Prostate gland (tissue), 2 donors: ENCODE data around the gene FHIT. TPM values are rescaled to one million over a fixed set of nuclear protein-coding genes. Genes with fewer than 3 reads are reported as not detected.

Experiments
- DNase-seq: peaks from one replicate; pipeline ENCODE4 v3.0.0-alpha.2; 2019; ENCODE audit warnings: low spot score
- H3K27ac ChIP-seq, 2 donors: fragments of 200-600 bp; sonication (generic); 2 replicates each; pipeline ENCODE4 v1.5.1; 2017 to 2019
- H3K27me3 ChIP-seq: fragments of 200-600 bp; sonication (generic); replicated peaks from 2 replicates; pipeline ENCODE4 v1.5.1; 2019; ENCODE audit not compliant: insufficient read depth
- H3K36me3 ChIP-seq, 2 donors: fragments of 200-600 bp; sonication (generic); 1 replicate in 1 of 2; 2 replicates in 1 of 2; pipeline versions ENCODE4 v1.5.1 to v1.8.1; 2017 to 2019
- H3K4me1 ChIP-seq: fragments of 200-600 bp; sonication (generic); replicated peaks from 2 replicates; pipeline ENCODE4 v1.5.1; 2019
- H3K4me3 ChIP-seq, 2 donors: fragments of 200-600 bp; sonication (generic); 2 replicates each; pipeline ENCODE4 v1.5.1; 2017 to 2019
- H3K9me3 ChIP-seq: fragments of 200-600 bp; sonication (generic); 2 replicates; pipeline ENCODE4 v1.5.1; 2017
- POLR2A ChIP-seq: fragments of 450-650 bp; IDR thresholded peaks from one replicate; pipeline ENCODE4 v1.6.1; 2016; ENCODE audit warnings: antibody characterized with exemption, mild to moderate bottlenecking
- POLR2AphosphoS5 ChIP-seq: sonication (generic); formaldehyde crosslinking; IDR thresholded peaks from one replicate; pipeline ENCODE4 v1.6.1; 2017; ENCODE audit warnings: antibody characterized with exemption
- WGBS: methylation state at CpG from one replicate; pipeline ENCODE4 v1.1.5; 2018; 5-methylcytosine and 5-hydroxymethylcytosine counted together
- intact Hi-C: fragments of 100-400 bp; cut with DNase I; formaldehyde crosslinking; loops from one replicate; pipeline ENCODE4 v1.14.2; 2022
- total RNA-seq, 2 donors: library from RNA; depleted of rRNA; stranded (reverse); fragments of >200 nt; gene quantifications; one replicate each; pipeline ENCODE4 v1.1.0, GENCODE V29; 2016
- TF ChIP-seq, protein P1 (sequence below), 4 experiments: fragments of 200-600 bp in 2 of 4; fragments of 450-650 bp in 2 of 4; sonication (generic) in 2 of 4; IDR thresholded peaks; 1 replicate in 3 of 4; 2 replicates in 1 of 4; pipeline ENCODE4 v1.5.1; 2016 to 2019; ENCODE audit warnings: antibody characterized with exemption in 4 of 4, mild to moderate bottlenecking in 2 of 4, moderate library complexity in 2 of 4

FHIT gene
- total RNA-seq, 2 donors from 2014 or later = 6.4 to 10.4 TPM

GRCh38 chr3:60698117-60698516 lies 553.1 kb downstream of the FHIT start:
- no peaks in the 10 kb centered on the region for H3K27me3 ChIP-seq
- 45% methylated on average over 3 of the region's 3 CpGs for whole genome bisulfite sequencing
- no peaks in the 10 kb centered on the region for H3K36me3 ChIP-seq
- H3K4me1 ChIP-seq = no peaks in the 10 kb centered on the region
- TF ChIP-seq, protein P1, sequence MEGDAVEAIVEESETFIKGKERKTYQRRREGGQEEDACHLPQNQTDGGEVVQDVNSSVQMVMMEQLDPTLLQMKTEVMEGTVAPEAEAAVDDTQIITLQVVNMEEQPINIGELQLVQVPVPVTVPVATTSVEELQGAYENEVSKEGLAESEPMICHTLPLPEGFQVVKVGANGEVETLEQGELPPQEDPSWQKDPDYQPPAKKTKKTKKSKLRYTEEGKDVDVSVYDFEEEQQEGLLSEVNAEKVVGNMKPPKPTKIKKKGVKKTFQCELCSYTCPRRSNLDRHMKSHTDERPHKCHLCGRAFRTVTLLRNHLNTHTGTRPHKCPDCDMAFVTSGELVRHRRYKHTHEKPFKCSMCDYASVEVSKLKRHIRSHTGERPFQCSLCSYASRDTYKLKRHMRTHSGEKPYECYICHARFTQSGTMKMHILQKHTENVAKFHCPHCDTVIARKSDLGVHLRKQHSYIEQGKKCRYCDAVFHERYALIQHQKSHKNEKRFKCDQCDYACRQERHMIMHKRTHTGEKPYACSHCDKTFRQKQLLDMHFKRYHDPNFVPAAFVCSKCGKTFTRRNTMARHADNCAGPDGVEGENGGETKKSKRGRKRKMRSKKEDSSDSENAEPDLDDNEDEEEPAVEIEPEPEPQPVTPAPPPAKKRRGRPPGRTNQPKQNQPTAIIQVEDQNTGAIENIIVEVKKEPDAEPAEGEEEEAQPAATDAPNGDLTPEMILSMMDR (IDR thresholded peaks at IDR 0.05) = no peak
- TF ChIP-seq POLR2A (no peak), POLR2AphosphoS5 (no peak)
- H3K4me3 ChIP-seq = no peak overlapping the region
- no peaks in the 10 kb centered on the region for H3K9me3 ChIP-seq
- H3K27ac ChIP-seq = no peak overlapping the region
- intact Hi-C loops = no loop called here
- DNase-seq = no peak

DNA sequence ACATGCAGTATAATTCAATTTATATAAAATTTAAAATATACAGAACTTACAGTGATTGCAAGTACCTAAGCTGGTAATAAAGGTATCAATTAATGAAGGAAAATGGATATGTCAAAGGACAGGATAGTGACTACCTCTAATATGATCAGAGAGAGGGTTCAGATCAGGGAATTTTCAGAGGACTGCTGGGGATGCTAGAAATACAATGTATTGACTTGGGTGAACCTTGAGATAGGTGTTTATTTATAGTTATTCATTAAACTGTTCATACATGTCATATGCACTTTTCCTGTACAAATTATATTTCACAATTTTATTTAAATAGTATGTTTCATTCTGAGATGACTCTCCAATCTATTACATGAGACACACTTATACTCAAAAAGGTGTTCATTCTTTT lies 554.1 kb downstream of the FHIT start:
- no peak overlapping the region for H3K27ac ChIP-seq
- DNase-seq = no peak
- H3K4me3 ChIP-seq = no peak overlapping the region
- intact Hi-C loops = no loop called here
- H3K9me3 ChIP-seq = no peaks in the 10 kb centered on the region
- H3K27me3 ChIP-seq = no peaks in the 10 kb centered on the region
- no peaks in the 10 kb centered on the region for H3K36me3 ChIP-seq
- TF ChIP-seq POLR2AphosphoS5 = no peak
- TF ChIP-seq, protein P1 (IDR thresholded peaks at IDR 0.05) = no peak
- TF ChIP-seq POLR2A = no peak
- H3K4me1 ChIP-seq = no peaks in the 10 kb centered on the region

- intact Hi-C loops = no loop called here
- Histone ChIP-seq H3K9me3 (no peaks in the 10 kb centered on the region), H3K36me3 (no peaks in the 10 kb centered on the region), H3K27me3 (no peaks in the 10 kb centered on the region), H3K4me1 (no peaks in the 10 kb centered on the region), H3K4me3 (no peak overlapping the region), H3K27ac (no peak overlapping the region)
- TF ChIP-seq POLR2AphosphoS5 (no peak), POLR2A (no peak)
- TF ChIP-seq, protein P1 (IDR thresholded peaks at IDR 0.05) = no peak
- WGBS = 44% methylated on average over 5 of the region's 5 CpGs
- DNase-seq = no peak
Measured at GRCh38 chr3:60696428-60697125, 554.7 kb downstream of the FHIT start.

DNA sequence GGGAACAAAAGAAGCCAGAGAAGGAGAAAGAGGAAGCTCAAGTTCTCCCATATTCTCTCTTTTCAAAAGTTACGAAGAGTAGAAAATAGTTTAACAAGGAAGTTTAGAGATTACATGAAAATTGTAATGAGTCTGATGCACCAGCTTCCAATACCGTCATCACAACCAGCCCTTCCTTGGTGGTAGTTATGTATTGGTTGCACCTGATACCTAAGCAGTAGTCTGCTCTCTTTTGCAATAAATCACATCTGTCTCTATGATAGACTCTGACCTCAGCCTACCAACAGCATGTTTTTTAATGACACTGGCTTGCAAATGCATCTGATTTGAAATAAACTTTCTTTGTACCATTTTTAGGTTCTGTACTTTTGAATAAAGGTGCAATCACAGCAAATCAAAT lies 575.8 kb downstream of the FHIT start:
- no peaks in the 10 kb centered on the region for H3K4me1 ChIP-seq
- H3K27ac ChIP-seq = no peak overlapping the region
- no peak for DNase-seq
- TF ChIP-seq, protein P1 (IDR thresholded peaks at IDR 0.05) = no peak
- TF ChIP-seq POLR2AphosphoS5 (no peak), POLR2A (no peak)
- no peaks in the 10 kb centered on the region for H3K36me3 ChIP-seq
- intact Hi-C loops = no loop called here
- no peaks in the 10 kb centered on the region for H3K9me3 ChIP-seq
- no peak overlapping the region for H3K4me3 ChIP-seq
- WGBS = 87% methylated on average over 2 of the region's 2 CpGs
- H3K27me3 ChIP-seq = no peaks in the 10 kb centered on the region

DNA sequence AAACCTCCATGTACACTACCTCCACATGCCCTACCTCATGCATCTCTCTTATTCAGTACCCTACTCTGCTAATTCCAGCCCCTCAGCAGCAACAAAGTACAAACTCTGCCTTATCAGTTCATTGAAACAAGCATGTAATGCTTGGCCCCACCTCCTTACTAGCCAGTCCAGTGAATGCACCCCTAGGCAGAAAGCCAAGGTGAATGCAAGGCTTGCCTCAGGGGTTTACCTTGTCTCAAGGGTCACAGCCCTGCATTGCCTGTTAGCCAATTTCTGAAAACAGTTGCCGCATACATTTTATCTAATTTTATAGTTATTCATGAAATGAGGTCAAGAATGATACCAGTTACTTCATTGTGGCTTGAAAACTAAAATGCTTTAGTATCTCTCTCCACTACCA lies 576.4 kb downstream of the FHIT start:
- Histone ChIP-seq H3K4me3 (no peak overlapping the region), H3K36me3 (no peaks in the 10 kb centered on the region), H3K9me3 (no peaks in the 10 kb centered on the region), H3K27me3 (no peaks in the 10 kb centered on the region), H3K27ac (no peak overlapping the region), H3K4me1 (no peaks in the 10 kb centered on the region)
- DNase-seq = no peak
- TF ChIP-seq POLR2A = no peak
- TF ChIP-seq, protein P1 (IDR thresholded peaks at IDR 0.05) = no peak
- no peak for TF ChIP-seq POLR2AphosphoS5
- intact Hi-C loops = no loop called here
- WGBS = 100% methylated on average over 1 of the region's 1 CpG
